Body of pancreas (tissue), 4 donors: ENCODE data around the gene RCVRN. TPM values are rescaled to one million over a fixed set of nuclear protein-coding genes. Genes with fewer than 3 reads are reported as not detected.

Experiments
- ATAC-seq: fragments of 150-250 bp; one replicate; pipeline ENCODE4 v1.9.1; 2016
- DNase-seq, 4 donors: peaks; one replicate each; pipeline ENCODE4 v3.0.0-alpha.2; 2019
- H3K27ac ChIP-seq, 4 donors: fragments of 200-600 bp; sonication (generic); 1 replicate in 3 of 4; 2 replicates in 1 of 4; pipeline versions ENCODE4 v1.5.1 to v1.6.1; 2016 to 2019; ENCODE audit warnings: mild to moderate bottlenecking in 1 of 4, mixed read lengths in 1 of 4, moderate library complexity in 1 of 4
- H3K27me3 ChIP-seq, 2 donors: fragments of 200-600 bp; sonication (generic); one replicate each; pipeline ENCODE4 v1.6.0; 2016; ENCODE audit warnings: mild to moderate bottlenecking in 1 of 2
- H3K36me3 ChIP-seq, 2 donors: fragments of 200-600 bp; sonication (generic); replicated peaks in 1 of 2; 2 replicates each; pipeline ENCODE4 v1.5.1; 2016; ENCODE audit warnings: low read depth in 2 of 2; ENCODE audit not compliant: insufficient read depth in 1 of 2
- H3K4me1 ChIP-seq: fragments of 200-600 bp; sonication (generic); one replicate; pipeline ENCODE4 v1.6.0; 2016
- H3K4me3 ChIP-seq, 2 donors: fragments of 200-600 bp; sonication (generic); 1 replicate in 1 of 2; 2 replicates in 1 of 2; pipeline ENCODE4 v1.5.1; 2016 to 2019
- H3K9me3 ChIP-seq, 3 donors: fragments of 200-600 bp; sonication (generic); 1 replicate in 2 of 3; 2 replicates in 1 of 3; pipeline ENCODE4 v1.5.1; 2016
- POLR2A ChIP-seq, 3 donors: fragments of 450-650 bp; IDR thresholded peaks; one replicate each; pipeline ENCODE4 v1.6.1; 2016; ENCODE audit warnings: antibody characterized with exemption in 3 of 3, mild to moderate bottlenecking in 2 of 3
- WGBS, 2 donors: methylation state at CpG; one replicate each; pipeline ENCODE4 v1.1.5; 2017; 5-methylcytosine and 5-hydroxymethylcytosine counted together
- intact Hi-C: fragments of 100-400 bp; cut with DNase I; formaldehyde crosslinking; loops from one replicate; pipeline ENCODE4 v1.15.1; 2023
- total RNA-seq, 2 donors: library from RNA; depleted of rRNA; stranded (reverse); fragments of >200 nt; gene quantifications; one replicate each; pipeline ENCODE4 v1.1.0, GENCODE V29; 2016
- TF ChIP-seq, protein P1 (sequence below), 7 experiments: fragments of 450-650 bp in 4 of 7; fragments of 200-600 bp in 3 of 7; sonication (generic) in 3 of 7; IDR thresholded peaks; one replicate each; pipeline ENCODE4 v1.5.1; 2016 to 2019; ENCODE audit warnings: antibody characterized with exemption in 7 of 7

The RCVRN gene
- total RNA-seq, 2 donors from 2014 or later: not detected

DNA sequence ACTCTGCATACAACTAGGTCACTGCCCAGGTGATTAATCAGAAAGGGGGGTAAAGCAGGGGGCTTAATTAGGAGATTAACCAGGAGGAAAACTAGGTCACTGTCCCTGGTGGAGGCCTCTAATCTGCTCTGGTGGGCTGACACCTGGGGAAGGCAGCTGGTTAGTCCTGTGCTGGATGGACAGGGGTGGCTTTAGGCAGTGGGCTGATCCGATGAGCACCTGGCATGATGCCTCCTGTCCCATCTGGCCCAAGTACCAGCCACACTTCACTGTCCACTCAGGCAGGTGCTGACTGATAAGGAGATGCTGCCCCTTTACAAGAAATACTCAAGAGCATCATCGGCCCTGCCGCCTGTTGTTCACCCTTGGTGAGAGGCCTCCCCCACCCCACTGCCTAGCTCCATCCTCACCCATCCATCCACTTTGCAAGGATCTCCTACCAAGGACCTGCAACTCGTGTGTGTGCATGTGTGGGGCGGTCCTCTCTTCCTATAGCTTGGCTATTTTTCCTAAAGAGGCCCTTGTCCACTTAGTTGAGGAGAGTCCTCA is 13.8 kb upstream of the RCVRN start:
- H3K36me3 ChIP-seq: no peaks in the 10 kb centered on the region
- no peaks in the 10 kb centered on the region for H3K27me3 ChIP-seq
- no peaks in the 10 kb centered on the region for H3K9me3 ChIP-seq
- DNase-seq (no peak), ATAC-seq (no peak)
- no peaks in the 10 kb centered on the region for H3K4me1 ChIP-seq
- intact Hi-C loops: no loop called here
- H3K4me3 ChIP-seq: no peak overlapping the region
- H3K27ac ChIP-seq: no peak overlapping the region
- TF ChIP-seq, protein P1, sequence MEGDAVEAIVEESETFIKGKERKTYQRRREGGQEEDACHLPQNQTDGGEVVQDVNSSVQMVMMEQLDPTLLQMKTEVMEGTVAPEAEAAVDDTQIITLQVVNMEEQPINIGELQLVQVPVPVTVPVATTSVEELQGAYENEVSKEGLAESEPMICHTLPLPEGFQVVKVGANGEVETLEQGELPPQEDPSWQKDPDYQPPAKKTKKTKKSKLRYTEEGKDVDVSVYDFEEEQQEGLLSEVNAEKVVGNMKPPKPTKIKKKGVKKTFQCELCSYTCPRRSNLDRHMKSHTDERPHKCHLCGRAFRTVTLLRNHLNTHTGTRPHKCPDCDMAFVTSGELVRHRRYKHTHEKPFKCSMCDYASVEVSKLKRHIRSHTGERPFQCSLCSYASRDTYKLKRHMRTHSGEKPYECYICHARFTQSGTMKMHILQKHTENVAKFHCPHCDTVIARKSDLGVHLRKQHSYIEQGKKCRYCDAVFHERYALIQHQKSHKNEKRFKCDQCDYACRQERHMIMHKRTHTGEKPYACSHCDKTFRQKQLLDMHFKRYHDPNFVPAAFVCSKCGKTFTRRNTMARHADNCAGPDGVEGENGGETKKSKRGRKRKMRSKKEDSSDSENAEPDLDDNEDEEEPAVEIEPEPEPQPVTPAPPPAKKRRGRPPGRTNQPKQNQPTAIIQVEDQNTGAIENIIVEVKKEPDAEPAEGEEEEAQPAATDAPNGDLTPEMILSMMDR (IDR thresholded peaks at IDR 0.05): no peak
- TF ChIP-seq POLR2A (IDR thresholded peaks at IDR 0.05): no peak
- 57 to 67% methylated on average over 3 to 5 of the region's 5 CpGs for WGBS, 2 donors

DNA sequence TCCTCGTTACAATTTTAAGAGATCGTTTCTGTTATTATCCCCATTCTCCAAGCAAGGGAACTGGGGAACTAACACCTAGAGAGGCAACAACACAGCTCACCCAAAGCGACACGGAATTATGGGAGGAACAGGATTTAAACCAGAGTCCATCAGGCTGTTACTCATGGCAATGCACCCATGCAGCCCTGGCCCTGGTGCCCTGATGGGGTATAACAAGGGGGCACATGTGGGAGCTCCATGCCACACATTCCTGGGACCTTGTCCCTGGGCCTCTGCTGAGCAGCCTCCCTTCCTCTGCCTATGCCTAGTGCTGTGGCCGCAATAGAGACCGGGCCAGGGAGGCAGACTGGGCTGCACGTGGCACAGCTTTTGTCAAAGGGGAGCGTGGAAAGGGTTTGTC is 13.3 kb upstream of the RCVRN start:
- DNase-seq (no peak), ATAC-seq (no peak)
- WGBS, 2 donors: 66 to 78% methylated on average over 4 to 8 of the region's 8 CpGs
- Histone ChIP-seq H3K36me3 (no peaks in the 10 kb centered on the region), H3K4me3 (no peak overlapping the region), H3K27ac (no peak overlapping the region), H3K4me1 (no peaks in the 10 kb centered on the region), H3K9me3 (no peaks in the 10 kb centered on the region), H3K27me3 (no peaks in the 10 kb centered on the region)
- intact Hi-C loops: no loop called here
- no peak for TF ChIP-seq POLR2A (IDR thresholded peaks at IDR 0.05)

DNA sequence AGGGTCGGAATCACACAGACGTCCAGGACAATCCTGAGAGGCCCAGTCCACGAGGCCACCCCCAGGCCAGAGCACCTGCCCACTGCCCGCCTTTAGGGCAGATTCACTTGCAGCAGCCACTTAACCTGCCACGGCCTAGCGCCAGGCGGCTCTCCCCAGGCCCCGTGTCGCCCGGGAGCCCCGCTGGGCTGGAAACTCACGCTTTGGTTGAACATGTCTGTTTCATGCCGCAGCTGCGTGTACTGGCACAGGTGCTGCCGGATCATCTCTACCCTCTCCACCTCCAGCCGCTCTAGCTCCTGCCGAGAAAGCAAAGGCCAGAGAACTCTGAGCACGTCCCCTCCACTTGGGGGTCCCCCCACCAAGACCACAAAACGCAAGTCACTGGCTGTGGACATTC is 12.7 kb upstream of the RCVRN start:
- ATAC-seq (no peak), DNase-seq (no peak)
- intact Hi-C loops: no loop called here
- Histone ChIP-seq H3K27ac (no peak overlapping the region), H3K4me3 (no peak overlapping the region), H3K27me3 (no peaks in the 10 kb centered on the region), H3K36me3 (no peaks in the 10 kb centered on the region), H3K4me1 (no peaks in the 10 kb centered on the region), H3K9me3 (no peaks in the 10 kb centered on the region)
- 71 to 80% methylated on average over 19 of the region's 19 CpGs for WGBS, 2 donors
- TF ChIP-seq, protein P1 (IDR thresholded peaks at IDR 0.05): no peak
- no peak for TF ChIP-seq POLR2A (IDR thresholded peaks at IDR 0.05)

DNA sequence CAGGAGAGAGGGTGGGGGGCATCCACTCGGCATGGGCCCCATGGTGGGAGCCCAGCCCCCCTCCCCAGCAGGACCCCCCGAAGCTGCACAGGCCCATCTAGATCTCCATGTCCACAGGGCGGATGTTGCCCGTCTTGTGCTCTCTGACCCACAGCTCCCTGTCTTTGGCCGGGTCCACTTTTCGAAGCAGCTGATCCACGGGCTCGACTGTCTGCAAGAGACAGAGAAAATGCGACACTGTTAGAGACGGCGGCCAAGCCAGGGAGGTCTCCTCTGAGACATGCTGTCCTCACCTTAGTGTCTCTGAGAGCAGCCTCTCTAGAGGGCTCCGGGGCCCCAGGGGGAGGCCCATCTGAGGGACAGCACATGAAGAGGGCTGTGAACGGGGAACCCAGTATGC is 12.1 kb upstream of the RCVRN start:
- H3K9me3 ChIP-seq: no peaks in the 10 kb centered on the region
- no peak overlapping the region for H3K27ac ChIP-seq
- 57 to 78% methylated on average over 10 of the region's 13 CpGs for WGBS, 2 donors
- ATAC-seq: no peak
- H3K4me3 ChIP-seq: no peak overlapping the region
- DNase-seq: no peak
- intact Hi-C loops: no loop called here
- H3K27me3 ChIP-seq: no peaks in the 10 kb centered on the region
- TF ChIP-seq, protein P1 (IDR thresholded peaks at IDR 0.05): no peak
- TF ChIP-seq POLR2A (IDR thresholded peaks at IDR 0.05): no peak
- H3K4me1 ChIP-seq: no peaks in the 10 kb centered on the region
- H3K36me3 ChIP-seq: no peaks in the 10 kb centered on the region

DNA sequence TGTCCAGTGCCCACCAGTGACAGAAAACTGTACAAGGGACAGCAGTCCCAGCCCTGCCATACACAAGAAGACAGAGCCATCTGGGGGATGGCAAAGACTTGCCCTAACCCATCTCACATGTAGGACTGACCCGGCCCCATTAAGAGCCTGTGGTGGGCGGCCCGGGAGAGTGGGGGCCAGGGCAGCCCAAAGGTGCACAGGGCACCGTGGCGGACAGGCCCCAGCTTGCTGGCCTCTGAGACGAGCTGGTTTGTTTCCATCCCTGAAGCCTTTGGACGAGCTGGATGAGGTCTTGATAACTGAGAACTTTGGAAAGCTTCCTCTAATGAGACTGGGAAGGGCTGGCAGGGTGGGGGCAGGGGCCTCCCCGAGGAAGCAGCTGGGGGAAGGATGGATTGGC is 11.0 kb upstream of the RCVRN start:
- H3K36me3 ChIP-seq: no peaks in the 10 kb centered on the region
- no peak for TF ChIP-seq POLR2A (IDR thresholded peaks at IDR 0.05)
- TF ChIP-seq, protein P1 (IDR thresholded peaks at IDR 0.05): no peak
- 63 to 70% methylated on average over 7 to 8 of the region's 8 CpGs for WGBS, 2 donors
- no peaks in the 10 kb centered on the region for H3K4me1 ChIP-seq
- no peaks in the 10 kb centered on the region for H3K27me3 ChIP-seq
- no peak overlapping the region for H3K4me3 ChIP-seq
- no peaks in the 10 kb centered on the region for H3K9me3 ChIP-seq
- intact Hi-C loops: no loop called here
- ATAC-seq (no peak), DNase-seq (no peak)
- no peak overlapping the region for H3K27ac ChIP-seq
